Measurements from ENCODE around the gene OXSR1. TPM values are rescaled to one million over a fixed set of nuclear protein-coding genes. Genes with fewer than 3 reads are reported as not detected.

Gene OXSR1
- total RNA-seq, 1 experiment from 2014 or later = 33.2 TPM

DNA sequence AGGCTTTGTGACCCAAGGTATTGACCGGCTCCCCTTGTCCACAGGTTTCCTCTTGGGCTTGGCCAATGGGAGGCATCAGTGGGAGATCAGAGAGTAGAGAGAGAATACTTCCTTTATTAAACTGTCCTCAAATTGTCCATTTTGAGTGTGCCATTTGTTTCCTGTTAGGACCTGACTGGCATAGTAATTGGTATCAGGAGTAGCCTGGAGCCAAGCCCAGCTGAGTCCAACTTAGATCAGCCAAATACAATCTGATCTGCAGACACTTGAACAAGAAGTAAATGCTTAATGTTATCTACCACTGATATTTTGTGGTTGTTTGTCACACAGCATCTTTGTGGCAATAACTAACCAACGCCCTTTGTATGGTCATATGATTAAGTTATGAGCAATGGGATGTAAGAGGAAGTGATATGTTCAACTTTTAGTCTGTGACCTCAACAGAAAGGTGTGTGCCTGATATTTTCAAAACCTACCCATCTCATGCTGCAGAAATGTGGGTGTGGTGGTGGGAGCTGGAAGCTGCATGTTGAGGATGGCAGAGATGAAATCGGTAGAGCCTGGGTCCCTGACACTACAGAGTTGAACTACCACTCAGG is 13.6 kb upstream of the OXSR1 start:
- no peak overlapping the region for H3K4me3 ChIP-seq (ENCODE audit: low read depth in 2 of 2, low read length in 2 of 2)
- POLR2A ChIA-PET = interaction anchor here (0.7 kb wide), 1 partner anchor 69 kb away, joined by 11 read pairs; no protein-coding TSS in a partner anchor

DNA sequence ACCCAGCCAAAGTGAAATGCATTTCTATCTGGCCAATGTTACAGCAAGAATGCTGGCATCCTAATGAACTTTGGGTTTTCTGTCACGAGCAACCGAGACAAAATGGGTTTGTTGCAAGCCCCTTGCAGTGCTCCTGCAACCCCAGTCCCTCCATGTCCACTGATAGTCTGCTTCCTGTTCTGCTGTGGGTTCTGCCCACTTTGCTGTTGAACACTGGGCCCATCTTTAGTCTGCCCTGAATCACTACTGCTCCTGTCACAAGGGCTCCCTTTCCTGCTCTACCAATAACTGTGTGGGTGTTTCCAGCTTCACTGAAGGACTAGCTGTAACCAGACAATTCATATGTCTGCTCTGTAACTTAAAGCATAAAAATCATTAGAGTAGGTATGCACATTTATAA is 12.7 kb upstream of the OXSR1 start:
- intact Hi-C loops (cut with micrococcal nuclease; ENCODE audit: unreplicated experiment) = no loop called here
- Histone ChIP-seq H3K4me1 (ENCODE audit: control insufficient read depth, insufficient read depth, low read length) (no peaks in the 10 kb centered on the region), H3K27me3 (ENCODE audit: control insufficient read depth, insufficient read depth, low read length) (no peaks in the 10 kb centered on the region), H3K4me3 (ENCODE audit: low read depth in 2 of 2, low read length in 2 of 2) (no peak overlapping the region), H3K36me3 (ENCODE audit: control insufficient read depth, insufficient read depth, low read length) (no peaks in the 10 kb centered on the region; the same call in 1 of the 2 replicates), H3K27ac (ENCODE audit: low read length) (no peak overlapping the region), H3K9me3 (ENCODE audit: control insufficient read depth, insufficient read depth, low read depth, low read length) (no peaks in the 10 kb centered on the region)
- ATAC-seq = no peak
- ChIA-PET CTCF (no interaction called here), POLR2A (interaction anchor here (0.7 kb wide), 1 partner anchor 68 kb away, joined by 11 read pairs; no protein-coding TSS in a partner anchor)
- DNase-seq (ENCODE audit: low read depth, low spot score) = no peak
- TF ChIP-seq TCF7L2 (IDR thresholded peaks at IDR 0.05; ENCODE audit: low read depth, low read length) (no peak), SIN3A (IDR thresholded peaks at IDR 0.05; ENCODE audit: borderline replicate concordance, insufficient read depth, low read depth, low read length) (no peak), POLR2AphosphoS5 (IDR thresholded peaks at IDR 0.05; ENCODE audit: low read depth, low read length) (no peak), REST (IDR thresholded peaks at IDR 0.05; ENCODE audit: insufficient read depth in 1 of 2, low read depth in 2 of 2, low read length in 1 of 2) (no peak), CTCF (IDR thresholded peaks at IDR 0.05) (no peak)
- in situ Hi-C loops (cut with HindIII; ENCODE audit: low pct_unique_long_range_greater_than_20kb, low sequenced_read_pairs) = no loop called here
- BruUV-seq (replicated peaks) = no TSS peak

More for the DNA sequence above, 13.6 kb upstream of the OXSR1 start:
- in situ Hi-C loops (cut with HindIII; ENCODE audit: low pct_unique_long_range_greater_than_20kb, low sequenced_read_pairs) = no loop called here
- H3K36me3 ChIP-seq (ENCODE audit: control insufficient read depth, insufficient read depth, low read length) = no peaks in the 10 kb centered on the region; the same call in 1 of the 2 replicates
- no peaks in the 10 kb centered on the region for H3K27me3 ChIP-seq (ENCODE audit: control insufficient read depth, insufficient read depth, low read length)
- BruUV-seq (replicated peaks) = no TSS peak
- H3K9me3 ChIP-seq (ENCODE audit: control insufficient read depth, insufficient read depth, low read depth, low read length) = no peaks in the 10 kb centered on the region; the same call in 1 of the 2 replicates
- H3K4me1 ChIP-seq (ENCODE audit: control insufficient read depth, insufficient read depth, low read length) = no peaks in the 10 kb centered on the region
- no peak for DNase-seq (ENCODE audit: low read depth, low spot score)
- no peak for TF ChIP-seq TCF7L2 (IDR thresholded peaks at IDR 0.05; ENCODE audit: low read depth, low read length)
- no peak for TF ChIP-seq REST (IDR thresholded peaks at IDR 0.05; ENCODE audit: insufficient read depth in 1 of 2, low read depth in 2 of 2, low read length in 1 of 2)
- no peak for TF ChIP-seq SIN3A (IDR thresholded peaks at IDR 0.05; ENCODE audit: borderline replicate concordance, insufficient read depth, low read depth, low read length)
- TF ChIP-seq POLR2AphosphoS5 (IDR thresholded peaks at IDR 0.05; ENCODE audit: low read depth, low read length) = no peak
- TF ChIP-seq CTCF (IDR thresholded peaks at IDR 0.05) = no peak
- no peak for ATAC-seq
- CTCF ChIA-PET = no interaction called here
- H3K27ac ChIP-seq (ENCODE audit: low read length) = no peak overlapping the region
- intact Hi-C loops (cut with micrococcal nuclease; ENCODE audit: unreplicated experiment) = no loop called here

Measured in Panc1 (cell line).